K562 (cell line): ENCODE results near the gene PRR15. TPM values are rescaled to one million over a fixed set of nuclear protein-coding genes. Genes with fewer than 3 reads are reported as not detected.
A peak's percentile ranks its signal among the peaks of the same experiment; 100 is the strongest.

Experiments used
- ATAC-seq: fragments of 200-7000 bp; cut with Tn5 transposase; 3 replicates; pipeline ENCODE4 v1.9.1; 2020; ENCODE audit warnings: moderate library complexity
- BruUV-seq: library from RNA; stranded (reverse); fragments of 400-500 nt; replicated peaks from 2 replicates; lab custom pipeline; 2021; lab: Mats Ljungman, UMichigan
- CTCF ChIA-PET: fragments of 300-600 bp; formaldehyde crosslinking; extraction: SDS; loops from one replicate; lab custom pipeline; 2021; ENCODE audit warnings: low intra/inter-chr PET ratio; lab: Yijun Ruan, JAX
- POLR2A ChIA-PET: fragments of 300-600, 350-650 bp; sonication (Branson Sonifier 250); formaldehyde crosslinking; extraction: SDS; loops from one replicate; lab custom pipeline; 2021; ENCODE audit warnings: antibody characterized with exemption, inconsistent platforms; lab: Yijun Ruan, JAX
- DNase-seq, 4 experiments: peaks; one replicate each; pipeline versions ENCODE4 v3.0.0 to v3.0.0-alpha.2; 2011 to 2018; ENCODE audit warnings: low spot score in 3 of 4, mixed read lengths in 3 of 4; ENCODE audit errors: extremely low read depth in 1 of 4
- FAIRE-seq: peaks from 2 replicates; lab custom pipeline; 2011; peaks lifted over from hg19 to GRCh38; lab: Jason Lieb, UNC
- H2AFZ ChIP-seq: 2 replicates; pipeline ENCODE4 v1.6.0; 2011; ENCODE audit warnings: low read depth, low read length, control low read depth, inconsistent platforms
- H3K27ac ChIP-seq: fragments of 200-600 bp; 3 replicates; pipeline ENCODE4 v1.8.0; 2011; ENCODE audit warnings: low read depth, mild to moderate bottlenecking, control low read depth, inconsistent platforms, low read length, moderate library complexity, mixed read lengths; ENCODE audit errors: extremely low read depth
- H3K27me3 ChIP-seq, 2 experiments: fragments of 300-600 bp in 1 of 2; 2 replicates in 1 of 2; 3 replicates in 1 of 2; pipeline versions ENCODE4 v1.6.0 to v1.8.0; 2011; ENCODE audit warnings: inconsistent platforms in 2 of 2, low read length in 2 of 2, mild to moderate bottlenecking in 1 of 2, mixed read lengths in 1 of 2, moderate library complexity in 1 of 2; ENCODE audit not compliant: control insufficient read depth in 2 of 2, insufficient read depth in 2 of 2
- H3K36me3 ChIP-seq: fragments of 300-600 bp; 3 replicates; pipeline ENCODE4 v1.8.0; 2011; ENCODE audit warnings: mild to moderate bottlenecking, low read length, inconsistent platforms; ENCODE audit not compliant: control insufficient read depth, insufficient read depth
- H3K4me1 ChIP-seq, 2 experiments: fragments of 200-600 bp in 1 of 2; replicated peaks in 1 of 2; 2 replicates in 1 of 2; 3 replicates in 1 of 2; pipeline versions ENCODE4 v1.5.1 to v1.8.0; 2011; ENCODE audit warnings: inconsistent platforms in 2 of 2, low read length in 2 of 2, mild to moderate bottlenecking in 1 of 2, mixed read lengths in 1 of 2, moderate library complexity in 1 of 2; ENCODE audit not compliant: control insufficient read depth in 2 of 2, insufficient read depth in 2 of 2
- H3K4me2 ChIP-seq: 2 replicates; pipeline ENCODE4 v1.6.1; 2011; ENCODE audit warnings: low read length, control low read depth, inconsistent platforms, mixed read lengths; ENCODE audit not compliant: insufficient read depth
- H3K4me3 ChIP-seq: fragments of 200-600 bp; sonication (generic), shearing (Covaris generic); 2 replicates; pipeline ENCODE4 v1.5.1; 2016; ENCODE audit warnings: control low read depth, inconsistent platforms
- H3K79me2 ChIP-seq: fragments of 200-600 bp; 3 replicates; pipeline ENCODE4 v1.8.0; 2011; ENCODE audit warnings: low read length, inconsistent platforms; ENCODE audit not compliant: control insufficient read depth, insufficient read depth
- H3K9ac ChIP-seq, 2 experiments: 2 replicates each; pipeline versions ENCODE4 v1.6.0 to v1.6.1; 2011; ENCODE audit warnings: low read depth in 2 of 2, low read length in 2 of 2, control low read depth in 1 of 2, inconsistent platforms in 1 of 2, mild to moderate bottlenecking in 1 of 2, mixed read lengths in 1 of 2; ENCODE audit not compliant: insufficient read depth in 1 of 2
- H3K9me1 ChIP-seq: one replicate; pipeline ENCODE4 v1.6.0; 2011; ENCODE audit warnings: inconsistent platforms, mild to moderate bottlenecking, low read length, moderate library complexity; ENCODE audit not compliant: control insufficient read depth, insufficient read depth
- H3K9me3 ChIP-seq: replicated peaks from 2 replicates; pipeline ENCODE4 v1.5.1; 2011; ENCODE audit warnings: low read depth, low read length, inconsistent platforms; ENCODE audit not compliant: control insufficient read depth, insufficient read depth
- H4K20me1 ChIP-seq: replicated peaks from 2 replicates; pipeline ENCODE4 v1.6.1; 2011; ENCODE audit warnings: low read length, inconsistent platforms, mixed read lengths; ENCODE audit not compliant: control insufficient read depth, insufficient read depth
- BCOR ChIP-seq: fragments of 450-650 bp; IDR thresholded peaks from 2 replicates; pipeline ENCODE4 v1.6.1; 2016
- FOSL1 ChIP-seq: fragments of 200-800 bp; sonication (Bioruptor generic); conservative IDR thresholded peaks from 2 replicates; pipeline ENCODE4 v1.6.1; 2016; ENCODE audit warnings: missing genetic modification characterization, missing compliant biosample characterization
- GATAD2B ChIP-seq: fragments of 450-650 bp; IDR thresholded peaks from 2 replicates; pipeline ENCODE4 v1.6.1; 2017; ENCODE audit warnings: mild to moderate bottlenecking, borderline replicate concordance
- GTF2F1 ChIP-seq: IDR thresholded peaks from 2 replicates; pipeline ENCODE4 v1.6.1; 2011; ENCODE audit warnings: low read depth, low read length, improper control_type of control experiment
- MEF2A ChIP-seq: IDR thresholded peaks from 2 replicates; pipeline ENCODE4 v1.6.1; 2011; ENCODE audit warnings: low read depth, mild to moderate bottlenecking, low read length, moderate library complexity; ENCODE audit not compliant: control insufficient read depth
- TCF7L2 ChIP-seq: fragments of 150-350 bp; IDR thresholded peaks from 2 replicates; pipeline ENCODE4 v1.6.1; 2016; ENCODE audit warnings: low read depth, mild to moderate bottlenecking, low read length, moderate library complexity
- ZNF133 ChIP-seq: fragments of 250-450 bp; sonication (Bioruptor Pico); IDR thresholded peaks from 2 replicates; pipeline ENCODE4 v1.4.0; 2020; ENCODE audit warnings: mild to moderate bottlenecking
- ZNF143 ChIP-seq: sonication (generic); formaldehyde crosslinking; IDR thresholded peaks from 2 replicates; pipeline ENCODE4 v1.9.0; 2022; ENCODE audit warnings: mild to moderate bottlenecking, missing genetic modification reagents
- ZNF512 ChIP-seq: IDR thresholded peaks from 2 replicates; pipeline ENCODE4 v1.6.1; 2016; ENCODE audit warnings: missing genetic modification characterization, missing compliant biosample characterization
- WGBS: fragments of 100-300 bp; shearing (Covaris generic); methylation state at CpG from one replicate; pipeline ENCODE4 v1.1.6; 2016; ENCODE audit warnings: low coverage, mixed read lengths; ENCODE audit not compliant: insufficient coverage; ENCODE audit errors: missing lambda C conversion rate; 5-methylcytosine and 5-hydroxymethylcytosine counted together
- in situ Hi-C: fragments of 300-500 bp; cut with MboI; formaldehyde crosslinking; loops from 4 replicates; pipeline ENCODE4 v1.15.0; 2018; ENCODE audit warnings: inconsistent platforms, mixed read lengths
- intact Hi-C: fragments of 100-400 bp; cut with micrococcal nuclease; formaldehyde crosslinking; loops from 2 replicates; pipeline ENCODE4 v1.14.2; 2022
- polyA plus RNA-seq, 8 experiments: library from polyadenylated mRNA; depleted of rRNA in 4 of 8; stranded (reverse) in 5 of 8; unstranded in 3 of 8; fragments of >200 nt; fragmentation: Nextera tagmentation in 2 of 8; fragmentation: Illumina TruSeq in 1 of 8; extraction: Ambion mirVana in 2 of 8; extraction: Trizol in 1 of 8; gene quantifications; 2 replicates each; pipeline versions ENCODE4 v1.2.1 to v1.2.3, GENCODE V29; 2011 to 2014; ENCODE audit warnings: inconsistent platforms in 1 of 8, missing spikeins in 1 of 8
- total RNA-seq, 7 experiments: library from RNA; depleted of rRNA in 6 of 7; stranded (reverse); fragments of >200 nt in 6 of 7; fragmentation: Illumina TruSeq in 2 of 7; extraction: Trizol in 2 of 7; gene quantifications; 2 replicates each; pipeline versions ENCODE4 v1.2.1 to v1.2.3, GENCODE V29; 2011 to 2021; ENCODE audit warnings: low replicate concordance in 1 of 7

PRR15 gene
- total and polyA plus RNA-seq, 9 of the 15 experiments (the other 6 are each of a cell fraction or from before 2014, with no cell fraction given): not detected

GRCh38 chr7:29614229-29614628 is 50.6 kb downstream of the PRR15 start:
- H3K9me1 ChIP-seq: no peaks in the 10 kb centered on the region
- DNase-seq (no peak), ATAC-seq (no peak), FAIRE-seq (no peak)
- H3K4me1 ChIP-seq: peaks cover 6 to 9% of the 10 kb centered on the region in 2 experiments; a peak in 4 of 5 replicates
- H4K20me1 ChIP-seq: no peaks in the 10 kb centered on the region; the same call in 1 of the 2 replicates
- no peak overlapping the region for H3K9ac ChIP-seq
- H2AFZ ChIP-seq: no peak overlapping the region
- no peak overlapping the region for H3K4me2 ChIP-seq
- BruUV-seq: no TSS peak
- peaks cover 0 to 3% of the 10 kb centered on the region in 2 experiments; a peak in 1 of 5 replicates for H3K27me3 ChIP-seq
- TF ChIP-seq ZNF512 (tag) (no peak), FOSL1 (tag) (no peak), TCF7L2 (no peak), GATAD2B (no peak), GTF2F1 (no peak), BCOR (0 out of 2 replicates have a peak, but pooled peaks have one; percentile 30), ZNF133 (CRISPR knock-in tag) (no peak), ZNF143 (CRISPR knock-in tag) (no peak), MEF2A (no peak)
- H3K27ac ChIP-seq: no peak overlapping the region
- no peak overlapping the region for H3K4me3 ChIP-seq
- intact Hi-C loops (no loop called here), in situ Hi-C loops (no loop called here)
- WGBS: 17% methylated on average over 2 of the region's 2 CpGs
- no peaks in the 10 kb centered on the region for H3K9me3 ChIP-seq
- H3K36me3 ChIP-seq: no peaks in the 10 kb centered on the region
- H3K79me2 ChIP-seq: no peaks in the 10 kb centered on the region
- CTCF ChIA-PET: no interaction called here
- POLR2A ChIA-PET: no interaction called here

Other genes with a start within 250 kb of the PRR15 start
- gene WIPF3, start 242.7 kb downstream of the PRR15 start, total RNA-seq (2014; rRNA removed): 0.65 and 0.82 TPM in 2 replicates
- 0.47 and 0.54 TPM in 2 replicates for gene WIPF3, start 242.7 kb downstream of the PRR15 start, total RNA-seq (2014; rRNA removed; fragmentation: Illumina TruSeq; extraction: Trizol)
- 0.15 and 0.18 TPM in 2 replicates for gene WIPF3, start 242.7 kb downstream of the PRR15 start, total RNA-seq (2015; rRNA removed; fragmentation: Illumina TruSeq; extraction: Trizol)
- gene WIPF3, start 242.7 kb downstream of the PRR15 start, total RNA-seq (2021): 2.6 and 2.7 TPM in 2 replicates
- 1.7 and 2.2 TPM in 2 replicates for gene WIPF3, start 242.7 kb downstream of the PRR15 start, polyA plus RNA-seq (2011; rRNA removed)
- 1.9 and 2.2 TPM in 2 replicates for gene WIPF3, start 242.7 kb downstream of the PRR15 start, polyA plus RNA-seq (2014; fragmentation: Illumina TruSeq; extraction: Trizol)
- 1 to 10 TPM; 2.1 to 3.2 TPM for gene WIPF3, start 242.7 kb downstream of the PRR15 start, polyA plus RNA-seq (2014; fragmentation: Nextera tagmentation; extraction: Ambion mirVana)
- 0.82 and 1.0 TPM in 2 replicates for gene WIPF3, start 242.7 kb downstream of the PRR15 start, polyA plus RNA-seq (2014; rRNA removed)